Left lobe of liver (tissue), 2 donors: Measurements from ENCODE around the gene SHE. TPM values are rescaled to one million over a fixed set of nuclear protein-coding genes. Genes with fewer than 3 reads are reported as not detected.
A peak's percentile ranks its signal among the peaks of the same experiment; 100 is the strongest.

ENCODE experiments used
- ATAC-seq: fragments of 200-7000 bp; cut with Tn5 transposase; one replicate; pipeline ENCODE4 v1.9.1; 2020; ENCODE audit warnings: mild to moderate bottlenecking, moderate library complexity
- DNase-seq: peaks from one replicate; pipeline ENCODE4 v3.0.0-alpha.2; 2020; ENCODE audit warnings: low spot score
- total RNA-seq: library from RNA; stranded (reverse); gene quantifications from one replicate; pipeline ENCODE4 v1.2.1, GENCODE V29; 2021
- donor health status: DM: no; HTN: no; CAD: no; lungs with moderate emphysema.
- donor health status: DM: no; HTN: yes; CAD: no.

Gene SHE
- total RNA-seq, 1 donor from 2014 or later = 5.4 TPM

GRCh38 chr1:154481053-154481452, 21.2 kb downstream of the SHE start:
- no peak for ATAC-seq

GRCh38 chr1:154479764-154480421, 22.3 kb downstream of the SHE start:
- ATAC-seq (peak; percentile 96), DNase-seq (peak; percentile 62)

More at GRCh38 chr1:154481053-154481452, 21.2 kb downstream of the SHE start:
- DNase-seq = no peak

GRCh38 chr1:154478639-154479038, 23.6 kb downstream of the SHE start:
- ATAC-seq = no peak
- no peak for DNase-seq

- DNase-seq = no peak
- peak; percentile 4 for ATAC-seq
These were observed 24.2 kb downstream of the SHE start for GRCh38 chr1:154478013-154478412.

GRCh38 chr1:154476791-154477190, 25.4 kb downstream of the SHE start:
- DNase-seq (no peak), ATAC-seq (no peak)

GRCh38 chr1:154474802-154475201, 27.4 kb downstream of the SHE start:
- DNase-seq = no peak

GRCh38 chr1:154471304-154471703, 30.9 kb downstream of the SHE start:
- DNase-seq (no peak), ATAC-seq (no peak)

More at GRCh38 chr1:154474802-154475201, 27.4 kb downstream of the SHE start:
- no peak for ATAC-seq

- DNase-seq = no peak
- ATAC-seq = peak; percentile 67
These were observed 32.2 kb downstream of the SHE start for GRCh38 chr1:154469844-154470560.

GRCh38 chr1:154468535-154469250, 33.5 kb downstream of the SHE start:
- no peak for DNase-seq

GRCh38 chr1:154467434-154468102, 34.6 kb downstream of the SHE start:
- ATAC-seq (no peak), DNase-seq (no peak)

More at GRCh38 chr1:154468535-154469250, 33.5 kb downstream of the SHE start:
- peak; percentile 21 for ATAC-seq

GRCh38 chr1:154466921-154467417, 35.2 kb downstream of the SHE start:
- DNase-seq = no peak
- no peak for ATAC-seq

- ATAC-seq (no peak), DNase-seq (no peak)
These were observed 36.0 kb downstream of the SHE start for GRCh38 chr1:154466206-154466605.

- no peak for DNase-seq
- ATAC-seq = peak; percentile 1
These were observed 36.5 kb downstream of the SHE start for GRCh38 chr1:154465621-154466195.

GRCh38 chr1:154463512-154463990, 38.7 kb downstream of the SHE start:
- ATAC-seq = peak; percentile 2
- DNase-seq = no peak

GRCh38 chr1:154460695-154461260, 41.4 kb downstream of the SHE start:
- ATAC-seq (no peak), DNase-seq (no peak)

GRCh38 chr1:154459080-154459479, 43.1 kb downstream of the SHE start:
- ATAC-seq = peak; percentile 20
- no peak for DNase-seq

- peak; percentile 2 for ATAC-seq
- no peak for DNase-seq
These were observed 45.6 kb downstream of the SHE start for GRCh38 chr1:154456631-154457030.

GRCh38 chr1:154454386-154455120, 47.7 kb downstream of the SHE start:
- DNase-seq (no peak), ATAC-seq (no peak)

GRCh38 chr1:154453574-154454352, 48.4 kb downstream of the SHE start:
- DNase-seq (no peak), ATAC-seq (peak; percentile 4)
